Smooth muscle cell (in vitro differentiated cells): ENCODE measurements around the gene FAM177B. TPM values are rescaled to one million over a fixed set of nuclear protein-coding genes. Genes with fewer than 3 reads are reported as not detected.

Source experiments
- DNase-seq: peaks from one replicate; lab custom pipeline; 2025; ENCODE audit not compliant: unreplicated experiment; lab: John Stamatoyannopoulos, UW
- H2AFZ ChIP-seq: fragments of 200-600 bp; sonication (generic); 2 replicates; pipeline ENCODE4 v1.6.0; 2016; ENCODE audit warnings: antibody characterized with exemption, low read depth, mild to moderate bottlenecking
- H3F3A ChIP-seq: fragments of 200-600 bp; sonication (generic); 2 replicates; pipeline ENCODE4 v1.6.0; 2017; ENCODE audit warnings: antibody characterized with exemption, low read depth
- H3K27ac ChIP-seq: fragments of 200-600 bp; sonication (generic); 2 replicates; pipeline ENCODE4 v1.5.1; 2016; ENCODE audit warnings: low read depth, mild to moderate bottlenecking
- H3K27me3 ChIP-seq: fragments of 200-600 bp; sonication (generic); 2 replicates; pipeline ENCODE4 v1.6.1; 2016; ENCODE audit warnings: low read depth, mild to moderate bottlenecking
- H3K36me3 ChIP-seq: fragments of 200-600 bp; sonication (generic); 2 replicates; pipeline ENCODE4 v1.5.1; 2016; ENCODE audit warnings: low read depth
- H3K4me1 ChIP-seq: fragments of 200-600 bp; sonication (generic); 2 replicates; pipeline ENCODE4 v1.5.1; 2016; ENCODE audit warnings: low read depth
- H3K4me2 ChIP-seq: fragments of 200-600 bp; sonication (generic); 2 replicates; pipeline ENCODE4 v1.6.0; 2016; ENCODE audit warnings: mild to moderate bottlenecking
- H3K4me3 ChIP-seq: fragments of 200-600 bp; sonication (generic); 2 replicates; pipeline ENCODE4 v1.5.1; 2016; ENCODE audit warnings: mild to moderate bottlenecking
- H3K79me2 ChIP-seq: fragments of 200-600 bp; sonication (generic); 2 replicates; pipeline ENCODE4 v1.6.0; 2016; ENCODE audit warnings: low read depth, mild to moderate bottlenecking
- H3K9ac ChIP-seq: fragments of 200-600 bp; sonication (generic); 2 replicates; pipeline ENCODE4 v1.6.0; 2016; ENCODE audit warnings: low read depth
- H3K9me3 ChIP-seq: fragments of 200-600 bp; sonication (generic); replicated peaks from 2 replicates; pipeline ENCODE4 v1.5.1; 2016; ENCODE audit warnings: low read depth
- H4K20me1 ChIP-seq: fragments of 200-600 bp; sonication (generic); 2 replicates; pipeline ENCODE4 v1.6.0; 2016; ENCODE audit warnings: low read depth
- CTCF ChIP-seq: fragments of 200-600 bp; sonication (generic); IDR thresholded peaks from 2 replicates; pipeline ENCODE4 v1.5.1; 2017; ENCODE audit warnings: borderline replicate concordance, mild to moderate bottlenecking, antibody characterized with exemption; ENCODE audit not compliant: insufficient read depth, poor library complexity, severe bottlenecking
- WGBS: methylation state at CpG from one replicate; pipeline ENCODE4 v1.1.7; 2016; ENCODE audit warnings: low lambda C conversion rate; 5-methylcytosine and 5-hydroxymethylcytosine counted together
- polyA plus RNA-seq: library from polyadenylated mRNA; unstranded; fragments of >200 nt; fragmentation: Nextera tagmentation; extraction: Ambion mirVana; gene quantifications from 2 replicates; pipeline ENCODE4 v1.2.1, GENCODE V29; 2016
- total RNA-seq: library from RNA; depleted of rRNA; stranded (reverse); fragments of >200 nt; gene quantifications from 2 replicates; pipeline ENCODE4 v1.2.3, GENCODE V29; 2014

The FAM177B gene
- total and polyA plus RNA-seq, 2 experiments from 2014 or later = not detected

- Histone ChIP-seq H3K36me3 (peaks cover 64% of the 10 kb centered on the region), H3K4me3 (no peak overlapping the region), H3K4me1 (no peaks in the 10 kb centered on the region), H3K27ac (no peak overlapping the region), H3K9me3 (no peaks in the 10 kb centered on the region), H3K27me3 (no peaks in the 10 kb centered on the region), H3K9ac (no peak overlapping the region), H3K79me2 (no peaks in the 10 kb centered on the region), H4K20me1 (no peaks in the 10 kb centered on the region), H3K4me2 (no peak overlapping the region), H3F3A (no peaks in the 10 kb centered on the region), H2AFZ (no peak overlapping the region)
- 90% methylated on average over 1 of the region's 1 CpG for WGBS
- TF ChIP-seq CTCF = no peak
- no peak for DNase-seq
These were observed 8.3 kb upstream of the FAM177B start for GRCh38 chr1:222728746-222729145.

- no peak overlapping the region for H3K4me3 ChIP-seq
- peaks cover 1% of the 10 kb centered on the region for H3K4me1 ChIP-seq
- no peak overlapping the region for H3K4me2 ChIP-seq
- H3F3A ChIP-seq = no peaks in the 10 kb centered on the region
- no peaks in the 10 kb centered on the region for H3K79me2 ChIP-seq
- H3K36me3 ChIP-seq = peaks cover 58% of the 10 kb centered on the region
- WGBS = 94% methylated on average over 1 of the region's 1 CpG
- H4K20me1 ChIP-seq = no peaks in the 10 kb centered on the region
- no peaks in the 10 kb centered on the region for H3K27me3 ChIP-seq
- no peaks in the 10 kb centered on the region for H3K9me3 ChIP-seq
- no peak overlapping the region for H3K27ac ChIP-seq
- no peak for DNase-seq
- no peak for TF ChIP-seq CTCF
- H2AFZ ChIP-seq = no peak overlapping the region
- H3K9ac ChIP-seq = no peak overlapping the region
These were observed 6.1 kb upstream of the FAM177B start for GRCh38 chr1:222730866-222731265.

- peaks cover 50% of the 10 kb centered on the region for H3K36me3 ChIP-seq
- no peak for TF ChIP-seq CTCF
- no peak overlapping the region for H3K4me3 ChIP-seq
- no peaks in the 10 kb centered on the region for H3F3A ChIP-seq
- no peak overlapping the region for H3K4me2 ChIP-seq
- H3K27me3 ChIP-seq = no peaks in the 10 kb centered on the region
- H4K20me1 ChIP-seq = no peaks in the 10 kb centered on the region
- no peak overlapping the region for H3K9ac ChIP-seq
- 100% methylated on average over 2 of the region's 3 CpGs for WGBS
- no peak overlapping the region for H2AFZ ChIP-seq
- H3K4me1 ChIP-seq = peaks cover 7% of the 10 kb centered on the region
- H3K79me2 ChIP-seq = no peaks in the 10 kb centered on the region
- DNase-seq = no peak
- H3K9me3 ChIP-seq = no peaks in the 10 kb centered on the region
- no peak overlapping the region for H3K27ac ChIP-seq
These were observed 4.5 kb upstream of the FAM177B start for GRCh38 chr1:222732216-222733159.
